SKM-1 (cell line): Measurements from ENCODE around the gene UCK1.
"Not testable (repeated sequence)": the region's sequence is repeated elsewhere in the genome, so short reads cannot be mapped to it uniquely, and the experiment has no call there.

Source experiments
- DNase-seq: peaks from one replicate; lab custom pipeline; 2025; ENCODE audit not compliant: unreplicated experiment; lab: John Stamatoyannopoulos, UW

Gene UCK1

DNA sequence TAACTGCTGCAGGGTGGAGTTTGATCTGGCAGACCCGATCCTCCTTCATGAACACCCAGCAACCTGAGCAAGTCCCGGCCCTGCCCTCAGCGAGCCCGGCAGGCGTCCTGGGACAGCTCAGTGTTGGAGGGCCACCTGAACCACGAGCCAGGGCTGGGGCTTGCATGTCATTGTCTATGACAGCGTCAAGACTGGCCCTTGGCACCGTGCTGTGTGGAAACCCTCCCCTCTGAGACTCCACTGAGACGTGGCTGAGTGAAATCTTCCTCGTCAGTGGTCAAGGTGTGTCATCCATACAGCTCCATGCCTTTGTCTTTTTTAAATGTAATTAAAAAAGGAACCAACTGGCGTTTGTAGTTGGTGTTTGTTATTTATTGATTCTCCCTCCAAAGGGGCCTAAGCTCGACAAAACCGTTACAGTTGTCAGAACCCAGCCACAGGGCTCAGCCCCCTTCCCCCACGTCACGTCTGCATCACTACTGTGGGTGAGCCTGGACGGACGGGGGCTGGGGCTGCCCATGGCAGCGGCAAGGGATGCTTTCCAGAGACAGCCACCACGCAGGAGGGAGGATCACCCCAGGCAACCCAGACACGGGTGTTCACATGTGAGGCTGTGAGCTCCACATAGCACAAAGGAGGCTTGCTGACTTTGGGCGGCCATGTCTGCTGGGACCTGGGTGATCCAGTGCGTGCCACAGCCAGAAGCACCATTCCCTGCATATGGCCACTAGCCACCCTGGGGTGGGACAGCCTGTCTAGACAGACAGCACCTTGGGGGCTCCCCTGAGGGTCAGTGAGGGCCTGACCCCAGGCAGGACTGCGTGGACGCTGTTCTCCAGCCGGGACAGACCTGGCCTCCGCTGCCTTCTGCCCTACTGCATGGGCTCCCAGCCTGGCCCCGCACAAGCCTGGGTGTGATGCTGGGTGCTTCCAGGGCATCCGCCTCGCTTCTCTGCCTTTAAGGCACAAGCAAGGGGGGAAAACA lies 7.3 kb downstream of the UCK1 start:
- DNase-seq: no peak

DNA sequence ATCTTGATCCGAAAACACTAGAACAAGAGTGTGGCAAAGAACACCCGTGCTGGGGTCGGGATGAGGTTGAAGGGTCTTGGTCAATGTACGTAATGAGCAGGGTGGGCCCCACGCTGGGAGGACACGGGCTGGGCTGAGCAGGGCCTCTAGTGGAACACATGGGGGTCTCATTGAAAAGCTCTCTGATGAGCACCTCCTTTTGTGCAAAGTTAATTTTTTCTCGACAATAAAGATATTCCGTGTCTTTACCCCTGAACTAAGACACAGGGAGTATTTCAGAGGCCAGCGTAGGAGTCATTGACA lies 8.0 kb downstream of the UCK1 start:
- DNase-seq: no peak

DNA sequence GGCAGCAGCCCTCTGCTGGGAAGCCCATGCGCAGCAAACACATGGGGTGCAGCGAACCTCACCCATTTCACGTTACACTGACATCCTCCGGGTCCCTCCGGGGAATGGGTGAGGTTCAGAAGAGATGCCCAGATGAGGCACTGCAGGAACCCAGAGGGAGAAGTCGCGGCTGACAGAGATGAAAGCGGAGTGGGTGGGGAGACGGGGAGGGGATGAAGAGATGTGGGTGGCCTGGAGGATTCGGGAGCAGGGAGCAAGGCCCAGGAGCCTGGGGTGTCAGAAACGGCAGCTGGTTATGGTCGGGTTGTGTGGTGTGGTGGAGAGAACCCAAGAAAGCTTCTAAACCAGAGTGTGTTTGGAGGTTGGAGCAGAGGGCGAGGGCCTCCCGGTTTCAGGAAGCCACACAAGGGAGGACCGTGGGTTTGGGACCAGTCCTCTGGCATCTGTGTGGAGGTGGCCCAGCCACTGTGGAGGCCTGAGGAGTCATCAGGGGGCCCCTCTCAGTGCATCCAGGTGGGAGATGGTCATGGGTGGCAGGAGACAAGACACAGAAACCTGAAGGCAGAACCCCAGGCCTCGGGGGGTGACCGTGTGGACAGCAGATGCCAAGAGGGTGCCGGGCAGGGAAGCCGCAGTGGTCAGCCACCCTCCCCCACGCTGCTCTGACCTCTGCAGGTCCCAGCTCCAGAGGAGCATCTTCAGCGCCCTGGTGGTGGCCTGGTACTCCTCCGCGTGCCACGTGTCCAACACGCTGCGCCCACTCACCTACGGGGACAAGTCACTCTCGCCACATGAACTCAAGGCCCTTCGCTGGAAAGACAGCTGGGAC lies 8.6 kb downstream of the UCK1 start:
- no peak for DNase-seq

DNA sequence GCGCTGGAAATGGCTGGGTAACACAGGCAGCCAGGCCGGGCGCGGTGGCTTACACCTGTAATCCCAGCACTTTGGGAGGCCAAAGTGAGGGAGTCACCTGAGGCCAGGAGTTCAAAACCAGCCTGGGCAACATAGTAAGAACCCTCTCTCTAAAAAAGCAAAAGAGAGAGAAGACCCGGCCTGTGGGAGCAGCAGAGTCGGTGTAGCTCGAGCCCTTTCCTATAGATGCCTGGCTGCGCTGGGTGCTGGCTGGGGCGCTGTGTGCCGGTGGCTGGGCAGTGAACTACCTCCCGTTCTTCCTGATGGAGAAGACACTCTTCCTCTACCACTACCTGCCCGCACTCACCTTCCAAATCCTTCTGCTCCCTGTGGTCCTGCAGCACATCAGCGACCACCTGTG lies 9.2 kb downstream of the UCK1 start:
- no peak for DNase-seq

GRCh38 chr9:131521203-131521602 lies 9.9 kb downstream of the UCK1 start:
- no peak for DNase-seq

DNA sequence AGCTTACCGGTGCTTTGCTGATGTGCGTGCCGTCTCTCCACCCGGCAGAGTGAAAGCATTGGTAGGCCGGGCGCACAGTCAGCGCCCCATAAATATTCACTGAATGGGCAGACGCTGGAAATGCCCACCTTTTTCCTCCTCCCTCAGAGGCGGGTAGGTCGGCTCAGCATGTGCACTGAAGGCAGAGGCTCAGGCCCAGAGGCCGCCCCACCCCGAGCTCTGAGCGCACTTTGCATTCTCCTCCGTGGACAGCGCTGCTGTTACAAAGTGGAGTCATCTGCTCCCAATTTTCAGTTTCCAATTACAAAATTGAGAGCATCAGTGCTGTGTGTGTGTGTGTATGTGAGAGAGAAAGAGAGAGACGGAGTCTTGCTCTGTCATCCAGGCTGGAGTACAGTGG lies 10.6 kb downstream of the UCK1 start:
- DNase-seq: no peak

GRCh38 chr9:131518553-131518952 lies 12.5 kb downstream of the UCK1 start:
- no peak for DNase-seq

- no peak for DNase-seq
Observed at GRCh38 chr9:131517761-131518190, 13.3 kb downstream of the UCK1 start.

GRCh38 chr9:131516930-131517329 lies 14.1 kb downstream of the UCK1 start:
- DNase-seq: no peak

- DNase-seq: no peak
Observed at GRCh38 chr9:131516100-131516499, 15.0 kb downstream of the UCK1 start.

- DNase-seq: not testable (repeated sequence)
Observed at GRCh38 chr9:131515559-131516031, 15.5 kb downstream of the UCK1 start.

- DNase-seq: no peak
Observed at GRCh38 chr9:131513177-131513576, 17.9 kb downstream of the UCK1 start.

- DNase-seq: no peak
Observed at GRCh38 chr9:131511880-131512279, 19.2 kb downstream of the UCK1 start.

- no peak for DNase-seq
Observed at GRCh38 chr9:131511416-131511815, 19.6 kb downstream of the UCK1 start.

GRCh38 chr9:131505012-131505411 lies 26.1 kb downstream of the UCK1 start:
- DNase-seq: no peak

GRCh38 chr9:131503626-131504465 lies 27.2 kb downstream of the UCK1 start:
- DNase-seq: no peak

GRCh38 chr9:131502781-131503625 lies 28.1 kb downstream of the UCK1 start, which contains the start of gene POMT1:
POMT1 (plus strand) TSS chr9:131502918; CDS start chr9:131504219, 1,301 bp downstream.
- no peak for DNase-seq

DNA sequence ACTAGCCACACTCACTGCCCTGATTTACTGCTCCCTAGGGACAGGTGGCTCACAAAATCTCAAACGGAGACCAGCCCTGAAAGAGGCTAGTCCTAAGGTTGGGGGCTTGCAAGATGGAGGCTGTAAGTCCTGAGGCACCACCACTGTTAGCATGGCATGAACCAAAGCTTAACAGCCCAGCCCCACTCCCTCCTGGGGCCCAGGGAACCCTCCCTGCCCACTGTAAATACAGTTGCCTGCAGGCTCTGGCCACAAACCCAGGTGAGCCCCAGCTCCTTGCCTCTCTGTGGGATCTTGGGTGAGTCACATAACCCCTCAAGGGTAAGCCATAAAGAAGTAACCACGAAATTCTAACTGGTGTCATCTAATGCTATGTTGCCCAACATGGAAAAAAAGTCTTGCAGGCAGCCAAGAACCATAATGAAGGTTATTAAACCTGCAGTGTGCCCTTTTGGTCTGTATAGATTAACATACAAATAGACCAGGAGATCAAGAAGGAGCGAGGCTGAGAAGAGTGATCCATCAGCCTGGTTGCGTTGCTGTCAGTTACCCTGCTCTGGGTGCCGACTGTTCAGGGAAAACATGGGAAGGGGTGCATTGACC lies 30.0 kb downstream of the UCK1 start:
- no peak for DNase-seq

DNA sequence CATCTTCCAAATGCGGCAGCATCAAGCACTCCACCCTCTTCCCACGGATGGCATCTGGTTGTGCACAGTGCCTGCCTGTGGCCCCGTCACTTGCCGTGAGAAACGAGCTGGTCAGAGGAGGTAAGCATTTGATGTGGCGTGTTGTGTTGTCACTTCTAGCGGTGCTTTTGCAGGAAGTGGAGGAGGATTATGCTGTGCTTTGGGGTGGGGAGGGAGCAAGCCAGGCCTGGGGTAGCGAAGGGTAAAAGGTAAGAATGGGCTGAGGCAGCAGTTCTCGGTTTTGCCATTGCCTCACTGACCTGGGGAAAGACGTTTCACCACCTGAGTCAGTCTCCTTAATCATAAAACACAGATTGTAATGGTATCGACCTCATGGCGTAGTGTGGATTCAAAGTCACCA lies 30.7 kb downstream of the UCK1 start:
- DNase-seq: no peak
